Measurements from ENCODE around the gene RFC1.

- TF ChIP-seq SP1 (IDR thresholded peaks at IDR 0.05) (no peak), ARNT (IDR thresholded peaks at IDR 0.05) (no peak), TARDBP (IDR thresholded peaks at IDR 0.05) (no peak), FOXM1 (IDR thresholded peaks at IDR 0.05; ENCODE audit: borderline replicate concordance) (no peak), ELF4 (IDR thresholded peaks at IDR 0.05) (no peak), FOXK2 (IDR thresholded peaks at IDR 0.05) (no peak), SUZ12 (IDR thresholded peaks at IDR 0.05) (no peak), ZNF384 (IDR thresholded peaks at IDR 0.05) (no peak), L3MBTL2 (conservative IDR thresholded peaks at IDR 0.05) (no peak), PKNOX1 (IDR thresholded peaks at IDR 0.05) (no peak), FOXA1 (IDR thresholded peaks at IDR 0.05) (no peak)
Measured at GRCh38 chr4:39263895-39264294, 102.3 kb downstream of the RFC1 start.
